Gastroesophageal sphincter (tissue), 3 donors: ENCODE measurements around the gene ME1.
"Not testable (repeated sequence)": the region's sequence is repeated elsewhere in the genome, so short reads cannot be mapped to it uniquely, and the experiment has no call there.

Experiments
- EP300 ChIP-seq: sonication (generic); formaldehyde crosslinking; IDR thresholded peaks from one replicate; pipeline ENCODE4 v1.6.1; 2017; ENCODE audit warnings: antibody characterized with exemption, mild to moderate bottlenecking
- POLR2A ChIP-seq, 2 donors: fragments of 450-650 bp; IDR thresholded peaks; one replicate each; pipeline ENCODE4 v1.6.1; 2017; ENCODE audit warnings: antibody characterized with exemption in 2 of 2, mild to moderate bottlenecking in 2 of 2, moderate library complexity in 1 of 2
- POLR2AphosphoS5 ChIP-seq: sonication (generic); formaldehyde crosslinking; IDR thresholded peaks from one replicate; pipeline ENCODE4 v1.6.1; 2017; ENCODE audit warnings: antibody characterized with exemption
- TF ChIP-seq, protein P1 (sequence below), 4 experiments: fragments of 200-600 bp in 2 of 4; fragments of 450-650 bp in 2 of 4; sonication (generic) in 1 of 4; IDR thresholded peaks; one replicate each; pipeline ENCODE4 v1.5.1; 2017 to 2019; ENCODE audit warnings: antibody characterized with exemption in 4 of 4, mild to moderate bottlenecking in 2 of 4, moderate library complexity in 2 of 4

DNA sequence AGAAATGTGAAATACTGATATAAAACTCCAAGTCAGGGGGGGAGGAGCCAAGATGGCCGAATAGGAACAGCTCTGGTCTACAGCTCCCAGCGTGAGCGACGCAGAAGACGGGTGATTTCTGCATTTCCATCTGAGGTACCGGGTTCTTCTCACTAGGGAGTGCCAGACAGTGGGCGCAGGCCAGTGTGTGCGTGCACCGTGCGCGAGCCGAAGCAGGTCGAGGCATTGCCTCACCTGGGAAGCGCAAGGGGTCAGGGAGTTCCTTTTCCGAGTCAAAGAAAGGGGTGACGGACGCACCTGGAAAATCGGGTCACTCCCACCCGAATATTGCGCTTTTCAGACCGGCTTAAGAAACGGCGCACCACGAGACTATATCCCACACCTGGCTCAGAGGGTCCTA is 96.9 kb downstream of the ME1 start:
- TF ChIP-seq, protein P1, sequence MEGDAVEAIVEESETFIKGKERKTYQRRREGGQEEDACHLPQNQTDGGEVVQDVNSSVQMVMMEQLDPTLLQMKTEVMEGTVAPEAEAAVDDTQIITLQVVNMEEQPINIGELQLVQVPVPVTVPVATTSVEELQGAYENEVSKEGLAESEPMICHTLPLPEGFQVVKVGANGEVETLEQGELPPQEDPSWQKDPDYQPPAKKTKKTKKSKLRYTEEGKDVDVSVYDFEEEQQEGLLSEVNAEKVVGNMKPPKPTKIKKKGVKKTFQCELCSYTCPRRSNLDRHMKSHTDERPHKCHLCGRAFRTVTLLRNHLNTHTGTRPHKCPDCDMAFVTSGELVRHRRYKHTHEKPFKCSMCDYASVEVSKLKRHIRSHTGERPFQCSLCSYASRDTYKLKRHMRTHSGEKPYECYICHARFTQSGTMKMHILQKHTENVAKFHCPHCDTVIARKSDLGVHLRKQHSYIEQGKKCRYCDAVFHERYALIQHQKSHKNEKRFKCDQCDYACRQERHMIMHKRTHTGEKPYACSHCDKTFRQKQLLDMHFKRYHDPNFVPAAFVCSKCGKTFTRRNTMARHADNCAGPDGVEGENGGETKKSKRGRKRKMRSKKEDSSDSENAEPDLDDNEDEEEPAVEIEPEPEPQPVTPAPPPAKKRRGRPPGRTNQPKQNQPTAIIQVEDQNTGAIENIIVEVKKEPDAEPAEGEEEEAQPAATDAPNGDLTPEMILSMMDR (IDR thresholded peaks at IDR 0.05), result not testable (repeated sequence)
- not testable (repeated sequence) for TF ChIP-seq POLR2AphosphoS5; POLR2A (IDR thresholded peaks at IDR 0.05); EP300
